GM12878 (cell line): ENCODE data around the gene NPHS1. TPM values are rescaled to one million over a fixed set of nuclear protein-coding genes. Genes with fewer than 3 reads are reported as not detected.

ENCODE experiments used
- PRDM15 ChIP-seq: fragments of 450-650 bp; formaldehyde crosslinking; IDR thresholded peaks from 2 replicates; pipeline ENCODE4 v1.4.0; 2020; ENCODE audit warnings: mild to moderate bottlenecking, moderate library complexity
- ZBTB40 ChIP-seq: fragments of 450-650 bp; IDR thresholded peaks from 2 replicates; pipeline ENCODE4 v1.6.1; 2016; ENCODE audit warnings: mild to moderate bottlenecking, moderate library complexity, borderline replicate concordance
- polyA plus RNA-seq, 11 experiments: library from polyadenylated mRNA; depleted of rRNA in 4 of 11; unstranded in 6 of 11; stranded (reverse) in 5 of 11; fragments of >200 nt; fragmentation: Nextera tagmentation in 4 of 11; fragmentation: Illumina TruSeq in 1 of 11; extraction: Ambion mirVana in 4 of 11; extraction: Trizol in 1 of 11; gene quantifications; 1 replicate in 1 of 11; 2 replicates in 10 of 11; pipeline versions ENCODE4 v1.2.1 to v1.2.3, GENCODE V29; 2011 to 2016; ENCODE audit warnings: inconsistent platforms in 2 of 11, missing spikeins in 2 of 11, low read depth in 1 of 11
- total RNA-seq, 4 experiments: library from RNA; depleted of rRNA in 3 of 4; stranded (reverse); fragments of >200 nt in 3 of 4; fragmentation: Illumina TruSeq in 1 of 4; extraction: Trizol in 1 of 4; gene quantifications; 2 replicates each; pipeline versions ENCODE4 v1.2.1 to v1.2.3, GENCODE V29; 2013 to 2021

Gene NPHS1
- total and polyA plus RNA-seq, 10 of the 15 experiments (the other 5 are each of a cell fraction or from before 2014, with no cell fraction given): not detected

GRCh38 chr19:35813043-35813890 is 39.0 kb downstream of the NPHS1 start (continued):
- no peak for TF ChIP-seq ZBTB40
- TF ChIP-seq PRDM15: no peak
- TF ChIP-seq, all 136 proteins: peak for 0
